Measurements from ENCODE around the gene ERBB3. TPM values are rescaled to one million over a fixed set of nuclear protein-coding genes. Genes with fewer than 3 reads are reported as not detected.

The ERBB3 gene
- total RNA-seq, 1 experiment from 2014 or later, result 170 TPM

- peaks cover 77% of the 10 kb centered on the region for H3K36me3 Mint-ChIP-seq (ENCODE audit: insufficient read depth, unreplicated experiment)
- intact Hi-C loops (cut with micrococcal nuclease; ENCODE audit: unreplicated experiment), result no loop called here
- no peak for DNase-seq
- H3K9me3 Mint-ChIP-seq (ENCODE audit: low read depth, unreplicated experiment), result no peaks in the 10 kb centered on the region
- no peaks in the 10 kb centered on the region for H3K27me3 Mint-ChIP-seq (ENCODE audit: unreplicated experiment)
- H3K4me3 Mint-ChIP-seq (ENCODE audit: low read depth, unreplicated experiment), result no peak overlapping the region
- TF ChIP-seq CTCF (IDR thresholded peaks at IDR 0.05; ENCODE audit: unreplicated experiment), result no peak
- CTCF ChIA-PET, result no interaction called here
- BruUV-seq (replicated peaks), result no TSS peak
- no peak overlapping the region for H3K27ac Mint-ChIP-seq (ENCODE audit: unreplicated experiment)
- peaks cover 34% of the 10 kb centered on the region for H3K4me1 Mint-ChIP-seq (ENCODE audit: low read depth, unreplicated experiment)
These were observed 3.0 kb downstream of the ERBB3 start for GRCh38 chr12:56082967-56083366.

GRCh38 chr12:56084958-56085543 is 5.1 kb downstream of the ERBB3 start:
- no TSS peak for BruUV-seq (replicated peaks)
- H3K4me3 Mint-ChIP-seq (ENCODE audit: low read depth, unreplicated experiment), result no peak overlapping the region
- peak; percentile 46 for TF ChIP-seq CTCF (IDR thresholded peaks at IDR 0.05; ENCODE audit: unreplicated experiment)
- no peaks in the 10 kb centered on the region for H3K9me3 Mint-ChIP-seq (ENCODE audit: low read depth, unreplicated experiment)
- H3K27ac Mint-ChIP-seq (ENCODE audit: unreplicated experiment), result no peak overlapping the region
- intact Hi-C loops (cut with micrococcal nuclease; ENCODE audit: unreplicated experiment), result no loop called here
- peak; percentile 37 for DNase-seq
- peaks cover 73% of the 10 kb centered on the region for H3K36me3 Mint-ChIP-seq (ENCODE audit: insufficient read depth, unreplicated experiment)
- H3K4me1 Mint-ChIP-seq (ENCODE audit: low read depth, unreplicated experiment), result peaks cover 34% of the 10 kb centered on the region
- H3K27me3 Mint-ChIP-seq (ENCODE audit: unreplicated experiment), result no peaks in the 10 kb centered on the region
- CTCF ChIA-PET, result interaction anchor here (0.7 kb wide), 2 partner anchors 17 to 20 kb away, joined by 3 read pairs; no protein-coding TSS in a partner anchor

- TF ChIP-seq CTCF (IDR thresholded peaks at IDR 0.05; ENCODE audit: unreplicated experiment), result no peak
- intact Hi-C loops (cut with micrococcal nuclease; ENCODE audit: unreplicated experiment), result no loop called here
- Mint-ChIP-seq H3K27me3 (ENCODE audit: unreplicated experiment) (no peaks in the 10 kb centered on the region), H3K36me3 (ENCODE audit: insufficient read depth, unreplicated experiment) (peaks cover 70% of the 10 kb centered on the region), H3K4me3 (ENCODE audit: low read depth, unreplicated experiment) (peak overlapping the region; percentile 23), H3K4me1 (ENCODE audit: low read depth, unreplicated experiment) (peaks cover 32% of the 10 kb centered on the region), H3K27ac (ENCODE audit: unreplicated experiment) (no peak overlapping the region), H3K9me3 (ENCODE audit: low read depth, unreplicated experiment) (no peaks in the 10 kb centered on the region)
- peak; percentile 47 for DNase-seq
- BruUV-seq (replicated peaks), result no TSS peak
- CTCF ChIA-PET, result no interaction called here
These were observed 6.1 kb downstream of the ERBB3 start for GRCh38 chr12:56086096-56086495.

- no TSS peak for BruUV-seq (replicated peaks)
- no peaks in the 10 kb centered on the region for H3K27me3 Mint-ChIP-seq (ENCODE audit: unreplicated experiment)
- no peak for TF ChIP-seq CTCF (IDR thresholded peaks at IDR 0.05; ENCODE audit: unreplicated experiment)
- H3K4me3 Mint-ChIP-seq (ENCODE audit: low read depth, unreplicated experiment), result no peak overlapping the region
- CTCF ChIA-PET, result interaction anchor here (0.5 kb wide), 1 partner anchor 12 kb away, joined by 5 read pairs; no protein-coding TSS in a partner anchor
- intact Hi-C loops (cut with micrococcal nuclease; ENCODE audit: unreplicated experiment), result no loop called here
- peaks cover 66% of the 10 kb centered on the region for H3K36me3 Mint-ChIP-seq (ENCODE audit: insufficient read depth, unreplicated experiment)
- H3K4me1 Mint-ChIP-seq (ENCODE audit: low read depth, unreplicated experiment), result peaks cover 27% of the 10 kb centered on the region
- no peak for DNase-seq
- H3K9me3 Mint-ChIP-seq (ENCODE audit: low read depth, unreplicated experiment), result no peaks in the 10 kb centered on the region
- H3K27ac Mint-ChIP-seq (ENCODE audit: unreplicated experiment), result no peak overlapping the region
These were observed 6.6 kb downstream of the ERBB3 start for GRCh38 chr12:56086608-56087007.
